ENCODE data around the gene SPEM1.

DNA sequence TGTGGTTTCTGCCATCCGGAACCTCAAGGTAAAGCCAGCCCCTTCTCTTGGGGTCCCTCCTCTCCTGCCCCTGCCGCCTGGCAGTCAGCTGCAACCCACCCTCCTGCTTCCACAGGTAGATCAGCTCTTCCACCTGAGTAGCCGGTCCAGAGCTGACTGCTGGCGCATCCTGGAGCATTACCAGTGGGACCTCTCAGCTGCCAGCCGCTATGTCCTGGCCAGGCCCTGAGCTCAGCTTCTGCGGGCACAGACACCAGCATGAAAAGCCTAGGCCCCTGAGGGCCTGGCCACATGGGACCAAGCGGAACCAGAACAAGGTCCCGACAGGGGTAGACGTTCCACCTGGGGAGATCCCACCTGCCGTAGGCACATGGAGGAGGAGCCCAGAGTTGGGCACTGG, 31.3 kb upstream of the SPEM1 start:
- TF ChIP-seq, protein P1, sequence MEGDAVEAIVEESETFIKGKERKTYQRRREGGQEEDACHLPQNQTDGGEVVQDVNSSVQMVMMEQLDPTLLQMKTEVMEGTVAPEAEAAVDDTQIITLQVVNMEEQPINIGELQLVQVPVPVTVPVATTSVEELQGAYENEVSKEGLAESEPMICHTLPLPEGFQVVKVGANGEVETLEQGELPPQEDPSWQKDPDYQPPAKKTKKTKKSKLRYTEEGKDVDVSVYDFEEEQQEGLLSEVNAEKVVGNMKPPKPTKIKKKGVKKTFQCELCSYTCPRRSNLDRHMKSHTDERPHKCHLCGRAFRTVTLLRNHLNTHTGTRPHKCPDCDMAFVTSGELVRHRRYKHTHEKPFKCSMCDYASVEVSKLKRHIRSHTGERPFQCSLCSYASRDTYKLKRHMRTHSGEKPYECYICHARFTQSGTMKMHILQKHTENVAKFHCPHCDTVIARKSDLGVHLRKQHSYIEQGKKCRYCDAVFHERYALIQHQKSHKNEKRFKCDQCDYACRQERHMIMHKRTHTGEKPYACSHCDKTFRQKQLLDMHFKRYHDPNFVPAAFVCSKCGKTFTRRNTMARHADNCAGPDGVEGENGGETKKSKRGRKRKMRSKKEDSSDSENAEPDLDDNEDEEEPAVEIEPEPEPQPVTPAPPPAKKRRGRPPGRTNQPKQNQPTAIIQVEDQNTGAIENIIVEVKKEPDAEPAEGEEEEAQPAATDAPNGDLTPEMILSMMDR (IDR thresholded peaks at IDR 0.05) = no peak
- no peak for TF ChIP-seq POLR2A (IDR thresholded peaks at IDR 0.05)

All from thyroid gland (tissue), 4 donors.